Astrocyte of the cerebellum (primary cell): ENCODE measurements around the gene PIGH.
A peak's percentile ranks its signal among the peaks of the same experiment; 100 is the strongest.

Experiments used
- DNase-seq: peaks from one replicate; pipeline ENCODE4 v3.0.0-alpha.2; 2011; ENCODE audit warnings: low read depth
- H3K4me3 ChIP-seq: 2 replicates; pipeline ENCODE4 v1.5.1; 2011; ENCODE audit warnings: mild to moderate bottlenecking, low read depth, low read length, moderate library complexity
- in situ Hi-C: cut with HindIII; loops from 2 replicates; pipeline ENCODE4 v1.10.0; 2017; ENCODE audit warnings: low sequenced_read_pairs
- TF ChIP-seq, protein P1 (sequence below): IDR thresholded peaks from 2 replicates; pipeline ENCODE4 v1.5.1; 2012; ENCODE audit warnings: low read length, low read depth, moderate library complexity, mild to moderate bottlenecking; ENCODE audit errors: missing control alignments

PIGH gene

DNA sequence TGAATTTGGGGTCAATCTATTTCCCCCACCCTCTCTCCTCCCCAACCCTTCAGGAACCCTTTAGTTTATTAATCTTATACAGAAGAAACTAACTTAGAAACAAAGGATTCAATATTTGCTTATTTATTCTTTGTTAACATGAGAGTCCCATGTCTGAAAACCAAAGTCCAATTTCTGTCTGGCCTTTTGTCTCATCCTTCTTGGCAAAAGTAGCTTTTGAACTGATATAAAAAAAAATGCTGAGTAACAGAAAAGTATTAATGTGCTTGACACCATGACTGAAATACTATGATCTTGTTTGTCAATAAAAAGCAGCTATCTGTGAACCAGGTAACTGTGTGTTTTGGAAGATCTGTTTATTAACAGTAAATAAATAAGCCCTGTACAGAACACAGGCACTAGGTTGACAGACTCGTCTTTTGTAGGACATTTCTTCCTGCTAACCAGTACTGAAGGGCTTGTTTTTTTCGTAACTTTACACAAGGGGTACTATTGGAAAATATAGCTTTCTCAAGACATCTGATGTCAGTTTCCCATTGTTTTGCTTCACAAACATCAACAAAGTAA, 10.8 kb downstream of the PIGH start:
- in situ Hi-C loops = no loop called here
- no peak for DNase-seq
- TF ChIP-seq, protein P1, sequence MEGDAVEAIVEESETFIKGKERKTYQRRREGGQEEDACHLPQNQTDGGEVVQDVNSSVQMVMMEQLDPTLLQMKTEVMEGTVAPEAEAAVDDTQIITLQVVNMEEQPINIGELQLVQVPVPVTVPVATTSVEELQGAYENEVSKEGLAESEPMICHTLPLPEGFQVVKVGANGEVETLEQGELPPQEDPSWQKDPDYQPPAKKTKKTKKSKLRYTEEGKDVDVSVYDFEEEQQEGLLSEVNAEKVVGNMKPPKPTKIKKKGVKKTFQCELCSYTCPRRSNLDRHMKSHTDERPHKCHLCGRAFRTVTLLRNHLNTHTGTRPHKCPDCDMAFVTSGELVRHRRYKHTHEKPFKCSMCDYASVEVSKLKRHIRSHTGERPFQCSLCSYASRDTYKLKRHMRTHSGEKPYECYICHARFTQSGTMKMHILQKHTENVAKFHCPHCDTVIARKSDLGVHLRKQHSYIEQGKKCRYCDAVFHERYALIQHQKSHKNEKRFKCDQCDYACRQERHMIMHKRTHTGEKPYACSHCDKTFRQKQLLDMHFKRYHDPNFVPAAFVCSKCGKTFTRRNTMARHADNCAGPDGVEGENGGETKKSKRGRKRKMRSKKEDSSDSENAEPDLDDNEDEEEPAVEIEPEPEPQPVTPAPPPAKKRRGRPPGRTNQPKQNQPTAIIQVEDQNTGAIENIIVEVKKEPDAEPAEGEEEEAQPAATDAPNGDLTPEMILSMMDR = no peak
- H3K4me3 ChIP-seq = no peak overlapping the region

DNA sequence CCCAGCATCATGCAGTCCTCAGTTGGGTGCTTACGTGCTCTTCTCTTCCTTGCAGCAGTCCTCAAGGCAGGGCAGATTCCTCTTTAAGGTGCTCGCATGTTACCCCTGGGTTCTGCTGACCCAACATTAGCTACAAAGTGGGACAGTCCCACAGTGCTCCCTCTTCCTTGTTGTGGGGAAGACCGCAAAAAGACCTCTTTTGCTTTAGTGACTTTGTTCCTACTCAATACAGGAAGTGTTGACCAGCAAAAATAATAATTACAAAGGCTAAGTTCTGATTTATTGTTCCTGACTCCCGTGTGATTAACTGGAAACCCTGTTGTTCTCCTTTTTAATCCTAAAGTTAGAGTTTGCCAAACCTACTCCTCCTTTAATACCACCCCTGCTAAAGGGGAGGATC, 13.7 kb downstream of the PIGH start:
- TF ChIP-seq, protein P1 = no peak
- DNase-seq = no peak
- no peak overlapping the region for H3K4me3 ChIP-seq
- in situ Hi-C loops = no loop called here

DNA sequence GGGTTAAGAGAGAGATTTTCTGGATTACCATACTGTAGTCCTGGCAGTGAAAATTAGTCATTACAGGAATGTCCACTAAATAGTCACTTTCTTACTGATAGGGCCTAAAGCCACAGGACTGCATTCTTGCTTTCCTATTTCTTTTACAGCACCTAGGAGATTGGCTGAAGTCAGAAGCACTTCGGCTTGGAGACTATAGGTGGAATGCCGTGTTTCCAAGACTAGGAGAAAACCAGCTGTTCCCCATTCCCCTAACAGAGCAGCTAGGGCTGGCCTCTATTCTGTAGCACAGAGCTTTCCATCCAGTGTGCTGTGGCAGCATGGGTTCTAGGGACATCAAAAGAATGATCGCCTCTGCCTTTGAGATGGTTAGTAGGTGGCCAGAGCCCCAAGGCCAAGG, 15.1 kb downstream of the PIGH start:
- no peak overlapping the region for H3K4me3 ChIP-seq
- in situ Hi-C loops = no loop called here
- no peak for DNase-seq
- TF ChIP-seq, protein P1 = no peak

- in situ Hi-C loops = no loop called here
- peak; percentile 26 for DNase-seq
Measured at GRCh38 chr14:67583711-67584644, 16.1 kb downstream of the PIGH start.

DNA sequence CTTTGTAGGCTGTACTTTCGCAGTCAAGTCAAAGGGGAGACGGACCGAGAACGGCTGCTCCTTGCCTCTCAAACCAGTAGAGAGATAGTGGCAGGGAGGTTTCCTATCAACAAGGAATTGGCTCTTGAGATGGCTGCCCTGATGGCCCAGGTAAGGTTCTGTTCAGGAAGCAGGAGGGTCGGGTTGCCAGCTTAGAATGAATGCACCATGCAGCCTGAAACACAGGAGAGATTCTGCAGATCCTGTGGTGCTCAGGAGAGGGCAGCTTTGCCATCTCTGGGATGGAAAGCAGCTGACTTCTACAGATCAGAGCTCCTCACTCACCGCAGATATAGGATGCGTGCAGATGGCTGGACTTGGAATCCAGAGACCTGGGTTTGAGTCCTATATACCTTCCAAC, 18.0 kb downstream of the PIGH start:
- no peak for DNase-seq
- in situ Hi-C loops = no loop called here
- TF ChIP-seq, protein P1 = no peak
- H3K4me3 ChIP-seq = no peak overlapping the region

More at GRCh38 chr14:67583711-67584644, 16.1 kb downstream of the PIGH start:
- TF ChIP-seq, protein P1 = peak; percentile 77
- no peak overlapping the region for H3K4me3 ChIP-seq

GRCh38 chr14:67581643-67582042, 18.4 kb downstream of the PIGH start:
- in situ Hi-C loops = no loop called here
- no peak overlapping the region for H3K4me3 ChIP-seq
- no peak for DNase-seq
- TF ChIP-seq, protein P1 = no peak
